Activated B cell treated with CpG ODN at 0.5 μM for 24 hours (primary cell): ENCODE measurements around the gene PRXL2B. TPM values are rescaled to one million over a fixed set of nuclear protein-coding genes. Genes with fewer than 3 reads are reported as not detected.

ENCODE experiments used
- ATAC-seq: fragments of 200-7000 bp; cut with Tn5 transposase; one replicate; pipeline ENCODE4 v1.10.0; 2021; ENCODE audit warnings: low read depth, mild to moderate bottlenecking, moderate library complexity
- CTCF ChIA-PET: fragments of 350-600 bp; sonication (Branson Sonifier 250); formaldehyde crosslinking; loops from one replicate; lab custom pipeline; 2021; ENCODE audit warnings: antibody characterized with exemption; lab: Charles Lee
- POLR2A ChIA-PET: fragments of 350-600 bp; sonication (Branson Sonifier 250); formaldehyde crosslinking; loops from one replicate; lab custom pipeline; 2021; ENCODE audit warnings: antibody characterized with exemption; lab: Charles Lee
- DNase-seq: peaks from one replicate; pipeline ENCODE4 v3.0.0; 2022
- H3K27ac Mint-ChIP-seq: one replicate; pipeline ENCODE4 v1.8.0; 2020; ENCODE audit warnings: mixed read lengths
- H3K27me3 Mint-ChIP-seq: one replicate; pipeline ENCODE4 v1.8.0; 2021; ENCODE audit warnings: mixed read lengths
- H3K36me3 Mint-ChIP-seq: one replicate; pipeline ENCODE4 v1.8.0; 2021; ENCODE audit warnings: low read depth, mixed read lengths
- H3K4me1 Mint-ChIP-seq: one replicate; pipeline ENCODE4 v1.8.0; 2021; ENCODE audit warnings: mixed read lengths
- H3K4me3 Mint-ChIP-seq: one replicate; pipeline ENCODE4 v1.8.0; 2020; ENCODE audit warnings: mild to moderate bottlenecking, mixed read lengths
- H3K9me3 Mint-ChIP-seq: one replicate; pipeline ENCODE4 v1.8.0; 2020; ENCODE audit warnings: mixed read lengths
- intact Hi-C: fragments of 100-400 bp; cut with micrococcal nuclease; formaldehyde crosslinking; loops from one replicate; pipeline ENCODE4 v1.15.1; 2024
- total RNA-seq: library from RNA; stranded (reverse); gene quantifications from 2 replicates; pipeline ENCODE4 v1.2.3, GENCODE V29; 2022
- TF ChIP-seq, protein P1 (sequence below): fragments of 200-600 bp; IDR thresholded peaks from one replicate; pipeline ENCODE4 v1.8.0; 2022; ENCODE audit warnings: antibody characterized with exemption, mild to moderate bottlenecking

The PRXL2B gene
- total RNA-seq, 1 donor from 2014 or later = 12.6 TPM

- H3K4me1 Mint-ChIP-seq = peaks cover 89% of the 10 kb centered on the region
- TF ChIP-seq, protein P1, sequence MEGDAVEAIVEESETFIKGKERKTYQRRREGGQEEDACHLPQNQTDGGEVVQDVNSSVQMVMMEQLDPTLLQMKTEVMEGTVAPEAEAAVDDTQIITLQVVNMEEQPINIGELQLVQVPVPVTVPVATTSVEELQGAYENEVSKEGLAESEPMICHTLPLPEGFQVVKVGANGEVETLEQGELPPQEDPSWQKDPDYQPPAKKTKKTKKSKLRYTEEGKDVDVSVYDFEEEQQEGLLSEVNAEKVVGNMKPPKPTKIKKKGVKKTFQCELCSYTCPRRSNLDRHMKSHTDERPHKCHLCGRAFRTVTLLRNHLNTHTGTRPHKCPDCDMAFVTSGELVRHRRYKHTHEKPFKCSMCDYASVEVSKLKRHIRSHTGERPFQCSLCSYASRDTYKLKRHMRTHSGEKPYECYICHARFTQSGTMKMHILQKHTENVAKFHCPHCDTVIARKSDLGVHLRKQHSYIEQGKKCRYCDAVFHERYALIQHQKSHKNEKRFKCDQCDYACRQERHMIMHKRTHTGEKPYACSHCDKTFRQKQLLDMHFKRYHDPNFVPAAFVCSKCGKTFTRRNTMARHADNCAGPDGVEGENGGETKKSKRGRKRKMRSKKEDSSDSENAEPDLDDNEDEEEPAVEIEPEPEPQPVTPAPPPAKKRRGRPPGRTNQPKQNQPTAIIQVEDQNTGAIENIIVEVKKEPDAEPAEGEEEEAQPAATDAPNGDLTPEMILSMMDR = no peak
- peak overlapping the region; percentile 95 for H3K27ac Mint-ChIP-seq
- no peak for ATAC-seq
- DNase-seq = no peak
- peak overlapping the region; percentile 75 for H3K4me3 Mint-ChIP-seq
- intact Hi-C loops = loop anchor here (1.0 kb wide), 2 partner anchors 22 to 30 kb away; partner anchors contain the start of gene TNFRSF14
- CTCF ChIA-PET = interaction anchor here (1.4 kb wide), 1 partner anchor 24 kb away, joined by 3 read pairs; no protein-coding TSS in a partner anchor
- H3K9me3 Mint-ChIP-seq = peaks cover 9% of the 10 kb centered on the region
- no peaks in the 10 kb centered on the region for H3K27me3 Mint-ChIP-seq
- peaks cover 3% of the 10 kb centered on the region for H3K36me3 Mint-ChIP-seq
- POLR2A ChIA-PET = interaction anchor here (0.8 to 4.8 kb wide), 6 partner anchors 8 to 385 kb away, joined by 3 to 81 read pairs (median 34); partner anchors contain the start of genes PANK4, PRXL2B and TNFRSF14
Measured at GRCh38 chr1:2578758-2579118, 7.8 kb upstream of the PRXL2B start.

GRCh38 chr1:2580691-2581090 lies 5.9 kb upstream of the PRXL2B start:
- no peak for ATAC-seq
- Mint-ChIP-seq H3K27me3 (no peaks in the 10 kb centered on the region), H3K4me3 (peak overlapping the region; percentile 64), H3K9me3 (peaks cover 3% of the 10 kb centered on the region), H3K4me1 (peaks cover 91% of the 10 kb centered on the region), H3K27ac (peak overlapping the region; percentile 93), H3K36me3 (peaks cover 3% of the 10 kb centered on the region)
- TF ChIP-seq, protein P1 = no peak
- intact Hi-C loops = loop anchor here (10.0 kb wide), 2 partner anchors 806 to 1324 kb away; partner anchors contain the start of genes C1orf174 and NADK
- ChIA-PET POLR2A (interaction anchor here (0.6 to 8.1 kb wide), 4 partner anchors 11 to 62 kb away, joined by 3 to 224 read pairs (median 34); partner anchors contain the start of gene TNFRSF14), CTCF (no interaction called here)
- DNase-seq = no peak

GRCh38 chr1:2582391-2582790 lies 4.2 kb upstream of the PRXL2B start:
- CTCF ChIA-PET = interaction anchor here (1.4 kb wide), 1 partner anchor 56 kb away, joined by 3 read pairs; the partner anchor contains the start of gene PANK4
- H3K4me3 Mint-ChIP-seq = peak overlapping the region; percentile 9
- H3K27ac Mint-ChIP-seq = peak overlapping the region; percentile 93
- peaks cover 76% of the 10 kb centered on the region for H3K4me1 Mint-ChIP-seq
- H3K36me3 Mint-ChIP-seq = peaks cover 5% of the 10 kb centered on the region
- no peaks in the 10 kb centered on the region for H3K27me3 Mint-ChIP-seq
- TF ChIP-seq, protein P1 = no peak
- peaks cover 3% of the 10 kb centered on the region for H3K9me3 Mint-ChIP-seq
- POLR2A ChIA-PET = interaction anchor here (6.5 to 8.1 kb wide), 2 partner anchors 26 to 35 kb away, joined by 209 to 224 read pairs; partner anchors contain the start of gene TNFRSF14
- intact Hi-C loops = loop anchor here (10.0 kb wide), 2 partner anchors 808 to 1322 kb away; partner anchors contain the start of genes C1orf174 and NADK
- no peak for ATAC-seq
- no peak for DNase-seq

DNA sequence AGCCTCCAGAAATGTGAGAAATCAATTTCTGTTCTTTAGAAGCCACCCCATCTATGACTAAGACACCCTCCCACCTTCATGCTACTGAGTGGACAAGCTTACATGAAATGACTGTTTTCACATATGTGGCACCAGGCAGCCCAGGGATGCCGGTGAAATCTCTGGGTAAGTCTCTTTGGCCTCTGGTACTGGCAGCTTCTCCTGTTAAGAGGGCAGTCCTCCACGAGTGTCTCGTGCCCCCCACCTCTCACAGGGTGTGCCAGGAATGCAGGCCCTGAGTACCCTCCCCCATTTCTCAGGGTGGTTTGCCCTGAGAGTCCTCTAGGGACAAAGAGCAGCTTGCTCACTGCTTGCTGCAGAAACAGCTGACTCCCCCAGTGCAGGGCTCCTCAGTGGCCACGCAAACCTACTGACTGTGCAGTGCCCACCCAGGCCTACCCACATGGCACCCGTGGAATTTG lies 3.2 kb upstream of the PRXL2B start:
- Mint-ChIP-seq H3K9me3 (peaks cover 3% of the 10 kb centered on the region), H3K27ac (peak overlapping the region; percentile 93), H3K36me3 (peaks cover 5% of the 10 kb centered on the region), H3K4me1 (peaks cover 74% of the 10 kb centered on the region), H3K27me3 (no peaks in the 10 kb centered on the region), H3K4me3 (peak overlapping the region; percentile 7)
- POLR2A ChIA-PET = interaction anchor here (1.2 to 8.1 kb wide), 4 partner anchors 21 to 57 kb away, joined by 4 to 224 read pairs (median 128); partner anchors contain the start of genes PANK4 and TNFRSF14
- CTCF ChIA-PET = interaction anchor here (1.4 to 3.7 kb wide), 3 partner anchors 28 to 57 kb away, joined by 3 to 39 read pairs (median 13); partner anchors contain the start of genes PANK4 and TNFRSF14
- DNase-seq (no peak), ATAC-seq (no peak)
- TF ChIP-seq, protein P1 = no peak
- intact Hi-C loops = loop anchor here (10.0 kb wide), 2 partner anchors 809 to 1321 kb away; partner anchors contain the start of genes C1orf174 and NADK
